ENCODE data around the gene SSH3. TPM values are rescaled to one million over a fixed set of nuclear protein-coding genes. Genes with fewer than 3 reads are reported as not detected.

Gene SSH3
- total RNA-seq, 3 donors from 2014 or later: 28.8 to 55.2 (median 34.4) TPM

DNA sequence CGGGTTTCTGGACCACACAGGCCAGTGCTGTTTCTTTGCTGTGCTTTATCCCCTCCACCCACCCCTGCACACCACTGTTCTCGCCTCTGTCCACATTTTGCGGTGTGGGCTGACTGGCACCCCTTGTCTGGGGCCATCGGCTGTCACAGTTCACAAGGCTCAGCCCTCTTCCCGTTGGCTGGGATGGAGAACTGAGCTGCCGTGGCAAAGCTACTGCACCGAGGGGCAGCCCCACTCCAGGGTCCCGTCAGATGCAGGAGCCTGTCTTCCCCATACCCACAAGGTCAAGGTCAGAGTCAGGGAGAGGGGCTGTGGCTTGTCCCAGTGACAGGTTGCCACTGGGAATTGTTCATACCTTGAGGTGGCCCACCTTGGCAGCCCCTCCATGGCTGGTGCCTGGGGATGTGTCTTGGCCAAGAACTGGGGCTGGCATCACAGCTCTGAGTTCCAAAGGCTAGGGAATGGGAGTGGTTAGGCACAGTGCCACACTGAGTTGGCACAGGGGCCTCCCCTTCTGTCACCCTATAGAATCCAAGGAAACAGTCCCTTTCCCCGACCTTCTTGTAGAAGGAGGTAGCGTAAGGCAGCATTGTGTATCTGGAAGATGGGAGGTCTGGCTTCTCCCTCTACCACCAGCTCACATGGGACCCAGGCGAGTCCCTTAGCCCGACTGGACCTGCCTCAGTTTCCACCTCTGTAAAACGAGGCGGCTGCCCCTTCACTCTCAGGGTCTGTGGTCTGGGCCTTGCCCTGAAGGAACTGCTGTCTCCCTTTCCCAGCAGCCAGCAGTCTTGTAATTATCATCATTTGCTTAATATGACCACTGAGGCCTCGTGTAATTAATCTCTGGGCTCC, 33.7 kb upstream of the SSH3 start:
- intact Hi-C loops (cut with DNase I; ENCODE audit: low total_unique reads): loop anchor here (2.0 kb wide), 1 partner anchor 55 kb away; no protein-coding TSS in a partner anchor
- TF ChIP-seq, protein P1, sequence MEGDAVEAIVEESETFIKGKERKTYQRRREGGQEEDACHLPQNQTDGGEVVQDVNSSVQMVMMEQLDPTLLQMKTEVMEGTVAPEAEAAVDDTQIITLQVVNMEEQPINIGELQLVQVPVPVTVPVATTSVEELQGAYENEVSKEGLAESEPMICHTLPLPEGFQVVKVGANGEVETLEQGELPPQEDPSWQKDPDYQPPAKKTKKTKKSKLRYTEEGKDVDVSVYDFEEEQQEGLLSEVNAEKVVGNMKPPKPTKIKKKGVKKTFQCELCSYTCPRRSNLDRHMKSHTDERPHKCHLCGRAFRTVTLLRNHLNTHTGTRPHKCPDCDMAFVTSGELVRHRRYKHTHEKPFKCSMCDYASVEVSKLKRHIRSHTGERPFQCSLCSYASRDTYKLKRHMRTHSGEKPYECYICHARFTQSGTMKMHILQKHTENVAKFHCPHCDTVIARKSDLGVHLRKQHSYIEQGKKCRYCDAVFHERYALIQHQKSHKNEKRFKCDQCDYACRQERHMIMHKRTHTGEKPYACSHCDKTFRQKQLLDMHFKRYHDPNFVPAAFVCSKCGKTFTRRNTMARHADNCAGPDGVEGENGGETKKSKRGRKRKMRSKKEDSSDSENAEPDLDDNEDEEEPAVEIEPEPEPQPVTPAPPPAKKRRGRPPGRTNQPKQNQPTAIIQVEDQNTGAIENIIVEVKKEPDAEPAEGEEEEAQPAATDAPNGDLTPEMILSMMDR (IDR thresholded peaks at IDR 0.05): no peak
- TF ChIP-seq POLR2AphosphoS5 (IDR thresholded peaks at IDR 0.05) (no peak), POLR2A (IDR thresholded peaks at IDR 0.05) (no peak)
- H3K9me3 ChIP-seq: no peaks in the 10 kb centered on the region
- peak overlapping the region; percentile 12 to 99 (median 21) for H3K4me3 ChIP-seq
- H3K27me3 ChIP-seq: no peaks in the 10 kb centered on the region
- H3K36me3 ChIP-seq: no peaks in the 10 kb centered on the region
- no peak for DNase-seq (ENCODE audit: low spot score in 2 of 2)
- peaks cover 34 to 58% of the 10 kb centered on the region in 2 donors for H3K4me1 ChIP-seq
- peak overlapping the region; percentile 74 to 92 for H3K27ac ChIP-seq

DNA sequence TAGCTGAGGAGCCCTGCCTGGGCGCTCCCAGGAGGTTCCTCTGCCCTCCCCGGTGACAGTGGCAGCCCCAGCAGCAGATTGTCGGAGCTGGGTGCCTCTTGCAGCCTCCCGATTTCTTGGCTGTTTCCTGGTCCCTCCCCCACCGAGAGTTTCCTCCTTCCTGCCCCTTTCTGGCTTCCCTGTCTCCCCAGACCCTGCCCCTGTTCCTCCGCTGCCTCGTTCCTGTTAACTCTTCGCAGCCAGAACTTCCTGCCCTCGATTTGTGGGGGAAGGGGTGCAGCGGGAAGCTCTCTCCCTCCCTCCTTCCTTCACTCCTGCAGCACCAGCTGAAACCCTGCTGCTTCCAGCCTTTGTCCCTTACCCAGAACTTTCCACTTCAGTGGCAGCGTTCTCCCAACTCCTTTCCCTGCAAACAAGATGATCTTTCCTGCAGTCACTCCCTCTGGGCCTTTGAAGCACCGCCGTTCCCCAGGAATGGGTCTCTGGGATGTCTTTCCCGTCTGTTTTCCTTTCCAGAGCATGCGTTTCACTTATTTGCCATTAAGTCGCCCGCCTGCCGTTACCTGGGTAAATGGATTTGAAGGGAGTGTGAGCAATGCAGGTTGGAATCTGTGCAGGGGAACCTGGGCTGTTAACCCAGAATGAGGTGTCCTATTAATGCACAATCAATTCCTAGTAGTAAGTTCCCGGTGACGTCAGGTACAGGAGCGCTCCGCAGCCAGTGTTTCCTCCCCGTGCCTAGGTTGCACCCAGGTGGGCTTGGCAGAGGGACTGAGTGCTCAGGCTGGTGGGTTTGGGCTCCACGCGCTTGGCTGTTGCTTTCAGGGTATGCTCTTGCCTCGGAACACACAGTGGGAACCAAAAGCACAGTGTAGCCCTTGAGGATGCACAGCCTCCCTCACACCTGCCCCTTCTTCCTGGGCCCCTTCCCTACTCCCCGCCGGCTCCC, 32.8 kb upstream of the SSH3 start:
- no peaks in the 10 kb centered on the region for H3K27me3 ChIP-seq
- no peaks in the 10 kb centered on the region for H3K36me3 ChIP-seq
- no peak for TF ChIP-seq POLR2A (IDR thresholded peaks at IDR 0.05)
- TF ChIP-seq, protein P1 (IDR thresholded peaks at IDR 0.05): no peak
- no peak for TF ChIP-seq POLR2AphosphoS5 (IDR thresholded peaks at IDR 0.05)
- DNase-seq (ENCODE audit: low spot score in 2 of 2): peak in 1 of 2 donors; percentile 42
- H3K9me3 ChIP-seq: no peaks in the 10 kb centered on the region
- H3K4me1 ChIP-seq: peaks cover 38 to 61% of the 10 kb centered on the region in 2 donors
- peak overlapping the region; percentile 12 to 99 (median 21) for H3K4me3 ChIP-seq
- intact Hi-C loops (cut with DNase I; ENCODE audit: low total_unique reads): no loop called here
- H3K27ac ChIP-seq: peak overlapping the region; percentile 74 to 92

DNA sequence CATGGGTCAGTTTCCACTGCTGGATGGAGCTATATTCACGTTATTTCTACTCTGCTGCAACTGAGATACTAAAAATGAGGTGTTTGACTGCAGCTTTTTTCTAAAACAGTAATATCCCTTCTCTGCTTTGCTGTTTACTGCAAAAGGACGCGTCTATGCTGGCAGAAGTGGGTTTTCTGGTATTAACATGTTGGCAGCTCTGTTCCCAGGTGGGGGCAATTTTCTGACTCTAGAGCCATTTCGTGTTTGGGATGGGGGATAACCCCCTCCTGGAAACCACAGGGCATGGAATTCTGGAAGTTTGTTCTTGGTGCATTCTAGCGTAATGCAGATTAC, 32.2 kb upstream of the SSH3 start:
- peak in 1 of 2 donors; percentile 14 for DNase-seq (ENCODE audit: low spot score in 2 of 2)
- peak overlapping the region; percentile 29 to 92 for H3K27ac ChIP-seq
- TF ChIP-seq, protein P1 (IDR thresholded peaks at IDR 0.05): no peak
- no peak for TF ChIP-seq POLR2A (IDR thresholded peaks at IDR 0.05)
- no peak for TF ChIP-seq POLR2AphosphoS5 (IDR thresholded peaks at IDR 0.05)
- no peaks in the 10 kb centered on the region for H3K9me3 ChIP-seq
- H3K36me3 ChIP-seq: no peaks in the 10 kb centered on the region
- H3K27me3 ChIP-seq: no peaks in the 10 kb centered on the region
- intact Hi-C loops (cut with DNase I; ENCODE audit: low total_unique reads): no loop called here
- peaks cover 44 to 65% of the 10 kb centered on the region in 2 donors for H3K4me1 ChIP-seq
- peak overlapping the region in 1 of 3 donors; percentile 99 for H3K4me3 ChIP-seq

DNA sequence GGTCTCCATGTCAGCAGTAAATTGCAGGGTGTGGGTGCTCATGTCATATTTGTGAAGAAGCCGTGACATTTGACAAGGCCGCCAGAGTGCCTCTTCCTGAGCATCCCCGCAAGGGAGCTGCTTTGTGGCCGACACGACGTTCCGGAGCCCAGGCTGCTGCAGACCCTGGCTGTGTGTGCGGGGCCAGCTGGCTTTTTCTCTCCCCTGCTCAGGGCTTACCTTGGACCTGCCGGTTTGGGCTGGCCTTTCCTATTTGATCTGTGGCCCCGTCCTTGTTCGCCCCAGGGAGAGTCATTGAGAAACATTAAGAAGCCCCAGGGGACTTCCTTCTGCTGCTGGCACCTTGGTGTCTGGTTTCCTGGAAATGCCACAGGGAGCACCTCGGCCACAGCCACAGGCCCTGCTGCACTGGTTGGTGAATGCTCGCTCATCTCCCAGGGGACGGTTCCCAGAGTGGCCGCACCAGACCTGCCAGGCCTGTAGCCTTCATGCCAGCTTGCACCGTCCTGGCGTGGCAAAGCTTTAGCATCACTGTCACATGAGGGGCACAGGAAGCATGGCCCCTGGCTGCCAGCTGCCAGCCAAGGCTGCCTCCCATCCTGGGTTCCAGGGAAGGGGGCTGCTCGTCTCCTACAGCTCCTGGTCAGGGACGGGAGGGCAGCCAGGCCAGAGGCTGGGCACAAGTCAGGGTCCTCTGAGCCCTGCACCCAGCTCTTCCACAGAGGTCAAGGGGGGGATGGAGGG, 31.6 kb upstream of the SSH3 start:
- Histone ChIP-seq H3K36me3 (no peaks in the 10 kb centered on the region), H3K4me1 (peaks cover 48 to 70% of the 10 kb centered on the region in 2 donors), H3K27ac (peak overlapping the region; percentile 75 to 92), H3K4me3 (peak overlapping the region in 1 of 3 donors; percentile 35), H3K27me3 (no peaks in the 10 kb centered on the region), H3K9me3 (no peaks in the 10 kb centered on the region)
- TF ChIP-seq POLR2A (IDR thresholded peaks at IDR 0.05) (no peak), POLR2AphosphoS5 (IDR thresholded peaks at IDR 0.05) (no peak)
- TF ChIP-seq, protein P1 (IDR thresholded peaks at IDR 0.05): no peak
- intact Hi-C loops (cut with DNase I; ENCODE audit: low total_unique reads): no loop called here
- DNase-seq (ENCODE audit: low spot score in 2 of 2): peak in 1 of 2 donors; percentile 46

All from breast epithelium (tissue), 4 donors.